GM18511 (cell line): ENCODE data around the gene PTPRE.

ENCODE experiments used
- ATAC-seq: cut with Tn5 transposase; IDR thresholded peaks from one replicate; pipeline ENCODE4 v1.9.1; 2021; ENCODE audit warnings: mild to moderate bottlenecking, moderate library complexity; ENCODE audit not compliant: unreplicated experiment

PTPRE gene

DNA sequence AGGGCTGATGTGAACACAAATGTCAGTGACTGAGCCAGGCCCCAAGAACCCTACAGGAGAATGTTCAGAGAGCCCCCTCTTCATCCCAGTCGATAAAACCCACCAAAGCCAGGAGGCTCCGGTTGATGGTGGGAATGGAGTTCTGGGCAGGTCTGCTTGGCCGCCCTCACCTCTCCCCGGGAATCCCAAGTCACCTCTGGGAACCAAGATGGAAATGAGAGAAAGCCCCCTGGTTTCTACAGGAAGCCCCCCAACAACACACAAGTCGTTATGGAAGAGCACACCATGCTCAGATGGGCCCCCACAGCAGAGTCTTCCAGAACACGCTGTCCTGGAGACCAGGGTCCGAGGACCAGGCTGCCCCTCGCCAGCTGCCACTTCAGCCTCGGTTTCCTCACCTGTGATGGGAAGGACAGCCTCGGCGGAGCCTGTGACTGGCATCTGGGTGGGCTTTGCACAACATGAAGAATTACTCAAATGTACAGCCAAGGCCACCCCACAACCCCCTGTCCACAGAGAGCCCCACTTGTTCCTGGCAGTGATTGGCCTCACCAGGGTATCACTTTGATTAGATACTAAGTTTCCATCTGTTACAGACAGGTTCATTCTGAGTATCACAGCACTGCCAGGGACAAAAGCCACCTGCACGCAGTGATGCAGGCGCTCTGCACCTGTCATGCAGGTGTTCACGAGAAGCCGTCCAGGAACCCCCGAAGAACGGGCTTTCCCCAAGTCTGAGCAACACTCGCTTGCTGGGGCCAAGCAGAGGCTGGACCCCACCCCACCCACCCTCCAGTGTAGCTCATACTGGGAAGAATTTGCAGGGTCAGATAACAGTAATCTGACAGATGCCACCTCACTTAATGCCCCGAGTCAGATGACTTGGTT lies 161.7 kb downstream of the PTPRE start:
- no peak for ATAC-seq

DNA sequence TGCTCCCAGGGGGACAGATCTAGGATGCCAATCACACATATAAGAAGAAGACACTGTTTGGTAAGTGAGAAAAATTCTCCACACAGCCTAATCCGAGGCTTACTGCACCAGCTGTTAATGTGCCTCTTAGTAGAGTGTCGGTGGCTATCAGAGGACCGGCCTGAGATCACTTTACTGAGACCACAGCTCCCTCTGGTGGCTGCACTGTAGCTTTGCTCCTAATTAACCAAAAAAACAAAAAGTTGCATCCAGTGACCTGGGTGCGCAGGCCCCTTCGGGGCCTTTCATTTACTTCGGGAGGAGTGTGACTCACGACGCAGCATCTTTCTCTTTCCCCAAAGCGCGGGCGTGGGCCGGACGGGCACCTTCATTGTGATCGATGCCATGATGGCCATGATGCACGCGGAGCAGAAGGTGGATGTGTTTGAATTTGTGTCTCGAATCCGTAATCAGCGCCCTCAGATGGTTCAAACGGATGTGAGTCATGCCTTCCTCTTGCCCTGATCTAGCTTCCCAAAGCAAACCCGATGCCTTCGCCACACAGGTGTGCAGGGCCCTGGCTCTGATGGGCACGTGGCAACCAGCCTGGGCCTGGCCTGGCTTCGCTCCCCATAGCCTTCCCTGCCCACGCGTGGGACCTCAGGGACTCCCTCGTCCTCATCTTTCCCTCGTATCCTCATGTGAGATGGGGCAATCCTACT lies 162.6 kb downstream of the PTPRE start:
- peak; percentile 42 for ATAC-seq

DNA sequence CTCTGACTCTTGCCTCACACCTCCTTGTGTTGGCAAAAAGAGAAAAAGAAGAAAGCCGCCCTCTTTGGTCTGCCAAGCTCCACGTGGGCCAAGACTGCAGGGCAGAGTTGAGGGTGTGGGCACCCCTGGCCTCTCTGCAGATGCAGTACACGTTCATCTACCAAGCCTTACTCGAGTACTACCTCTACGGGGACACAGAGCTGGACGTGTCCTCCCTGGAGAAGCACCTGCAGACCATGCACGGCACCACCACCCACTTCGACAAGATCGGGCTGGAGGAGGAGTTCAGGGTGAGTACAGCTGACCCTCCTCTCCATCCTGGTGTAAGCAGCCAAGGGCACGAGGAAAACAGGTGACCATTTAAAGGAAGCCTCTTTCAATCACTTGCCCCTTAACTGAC lies 163.3 kb downstream of the PTPRE start:
- no peak for ATAC-seq

DNA sequence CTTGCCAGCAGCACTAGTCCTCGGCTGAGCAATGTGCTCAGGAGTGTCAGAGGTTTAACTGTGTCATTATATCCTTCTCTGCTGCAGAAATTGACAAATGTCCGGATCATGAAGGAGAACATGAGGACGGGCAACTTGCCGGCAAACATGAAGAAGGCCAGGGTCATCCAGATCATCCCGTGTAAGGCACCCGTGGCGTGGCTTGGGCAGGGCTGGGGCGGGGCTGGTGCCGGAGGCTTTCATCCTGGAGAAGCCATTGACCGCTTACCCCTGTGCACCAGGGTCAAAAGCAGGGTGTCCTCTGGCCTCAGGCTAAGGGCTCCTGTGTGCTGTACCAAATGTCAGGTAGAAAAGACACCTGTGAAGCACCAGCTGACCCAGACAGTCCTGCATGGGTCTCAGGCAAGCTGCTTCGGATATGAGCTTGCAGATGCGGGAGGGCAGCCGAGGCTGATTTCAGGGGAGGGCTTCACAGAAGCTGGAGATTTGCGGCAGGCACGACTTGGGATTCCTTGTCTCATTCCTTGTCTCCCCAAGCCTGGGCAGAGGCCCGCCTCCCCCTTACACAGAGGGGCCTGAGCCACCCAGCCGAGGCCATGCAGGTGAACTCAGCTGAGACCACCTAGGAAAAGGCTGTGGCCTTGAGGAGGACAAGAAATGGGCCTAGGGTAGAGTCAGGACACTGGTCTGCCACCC lies 164.0 kb downstream of the PTPRE start:
- ATAC-seq, result no peak

DNA sequence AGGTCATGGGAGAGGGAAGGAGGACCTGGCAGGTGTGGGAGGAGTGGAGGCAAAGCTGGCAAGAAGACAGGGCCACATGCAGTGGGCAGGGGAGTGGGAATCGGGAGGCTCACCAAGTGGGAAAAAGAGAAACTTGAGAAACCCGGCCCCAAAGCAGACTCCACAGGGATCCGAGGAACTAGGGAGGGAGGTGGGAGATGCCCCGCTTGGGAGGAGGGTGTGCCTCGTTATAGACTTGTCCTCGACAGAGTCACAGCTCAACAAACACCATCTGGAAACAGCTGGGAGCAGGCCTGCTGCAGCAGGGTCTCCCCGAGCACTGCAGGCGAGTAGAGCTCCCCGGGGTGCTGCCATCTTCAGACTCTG lies 164.5 kb downstream of the PTPRE start:
- ATAC-seq, result no peak

DNA sequence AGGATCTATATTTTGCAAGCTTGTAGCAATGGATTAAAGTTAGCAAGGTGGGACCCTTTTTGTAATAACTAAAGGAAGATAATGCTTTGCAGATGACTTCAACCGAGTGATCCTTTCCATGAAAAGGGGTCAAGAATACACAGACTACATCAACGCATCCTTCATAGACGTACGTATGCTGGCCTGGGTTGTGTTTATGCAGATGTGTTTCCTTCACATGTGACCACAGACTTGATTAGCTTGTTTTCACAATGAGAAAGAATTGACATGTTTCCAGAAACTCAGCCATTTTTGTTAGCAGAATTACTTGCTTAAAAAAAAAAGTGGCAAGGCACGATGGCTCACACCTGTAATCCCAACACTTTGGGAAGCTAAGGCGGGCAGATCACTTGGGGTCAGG lies 165.1 kb downstream of the PTPRE start:
- no peak for ATAC-seq

DNA sequence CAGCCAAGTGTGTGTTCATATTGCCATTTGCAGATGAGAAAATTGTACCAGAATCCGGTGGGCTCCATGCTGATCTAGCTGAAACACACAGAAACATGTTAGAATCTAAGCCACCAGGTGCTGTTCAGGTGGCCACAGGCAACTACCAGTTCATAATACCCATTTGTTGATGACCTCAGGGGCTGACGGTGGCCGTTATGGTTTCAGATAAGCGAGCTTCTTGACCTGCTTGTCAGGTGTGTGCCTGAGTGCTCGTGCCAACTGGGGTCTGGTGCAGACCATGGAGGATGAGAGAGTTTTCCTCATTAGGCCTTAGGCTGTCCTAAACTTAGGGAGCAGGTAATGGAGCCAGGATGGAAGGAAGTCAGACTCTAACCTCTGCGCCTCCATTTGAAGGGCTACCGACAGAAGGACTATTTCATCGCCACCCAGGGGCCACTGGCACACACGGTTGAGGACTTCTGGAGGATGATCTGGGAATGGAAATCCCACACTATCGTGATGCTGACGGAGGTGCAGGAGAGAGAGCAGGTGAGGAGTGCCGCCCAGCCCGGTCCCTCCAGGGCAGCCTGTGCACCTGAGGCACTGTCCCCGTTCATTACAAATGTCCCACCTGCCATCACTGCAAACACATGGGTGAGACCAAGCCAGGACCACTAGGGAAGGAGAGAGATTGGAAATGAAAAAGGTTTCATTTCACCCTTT lies 166.2 kb downstream of the PTPRE start:
- no peak for ATAC-seq

DNA sequence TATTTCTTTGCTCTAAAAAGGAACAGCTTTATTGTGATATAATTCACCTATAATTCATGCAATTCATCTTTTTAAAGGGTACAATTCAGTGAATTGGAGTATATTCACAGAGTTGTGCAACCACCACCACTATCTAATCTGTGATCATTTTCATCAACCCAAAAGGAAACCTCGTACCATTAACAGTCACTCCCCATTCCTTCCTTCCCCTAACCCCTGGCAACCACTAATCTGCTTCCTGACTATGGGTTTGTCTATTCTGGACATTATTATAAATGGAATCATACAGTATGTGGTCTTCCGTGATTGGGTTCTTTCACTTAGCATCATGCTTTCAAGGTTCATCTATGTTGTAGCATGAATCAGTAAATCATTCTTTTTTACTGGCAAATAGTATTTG lies 167.0 kb downstream of the PTPRE start:
- no peak for ATAC-seq

DNA sequence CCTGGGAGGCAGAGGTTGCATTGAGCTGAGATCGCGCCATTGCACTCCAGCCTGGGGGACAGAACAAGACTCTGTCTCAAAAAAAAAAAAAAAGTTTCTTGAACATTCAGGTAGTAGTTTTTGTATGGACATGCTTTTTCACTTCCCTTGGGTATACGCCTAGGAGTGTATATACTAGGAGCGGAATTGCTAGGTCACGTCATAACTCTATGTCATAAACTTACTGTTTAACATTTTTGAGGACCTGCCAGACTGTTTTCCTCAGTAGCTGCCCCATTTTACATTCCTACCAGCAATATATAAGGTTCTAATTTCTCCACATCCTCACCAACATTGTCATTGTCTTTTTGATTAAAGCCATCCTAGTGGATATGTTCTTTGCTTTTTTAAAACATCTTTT lies 167.7 kb downstream of the PTPRE start:
- ATAC-seq, result no peak

DNA sequence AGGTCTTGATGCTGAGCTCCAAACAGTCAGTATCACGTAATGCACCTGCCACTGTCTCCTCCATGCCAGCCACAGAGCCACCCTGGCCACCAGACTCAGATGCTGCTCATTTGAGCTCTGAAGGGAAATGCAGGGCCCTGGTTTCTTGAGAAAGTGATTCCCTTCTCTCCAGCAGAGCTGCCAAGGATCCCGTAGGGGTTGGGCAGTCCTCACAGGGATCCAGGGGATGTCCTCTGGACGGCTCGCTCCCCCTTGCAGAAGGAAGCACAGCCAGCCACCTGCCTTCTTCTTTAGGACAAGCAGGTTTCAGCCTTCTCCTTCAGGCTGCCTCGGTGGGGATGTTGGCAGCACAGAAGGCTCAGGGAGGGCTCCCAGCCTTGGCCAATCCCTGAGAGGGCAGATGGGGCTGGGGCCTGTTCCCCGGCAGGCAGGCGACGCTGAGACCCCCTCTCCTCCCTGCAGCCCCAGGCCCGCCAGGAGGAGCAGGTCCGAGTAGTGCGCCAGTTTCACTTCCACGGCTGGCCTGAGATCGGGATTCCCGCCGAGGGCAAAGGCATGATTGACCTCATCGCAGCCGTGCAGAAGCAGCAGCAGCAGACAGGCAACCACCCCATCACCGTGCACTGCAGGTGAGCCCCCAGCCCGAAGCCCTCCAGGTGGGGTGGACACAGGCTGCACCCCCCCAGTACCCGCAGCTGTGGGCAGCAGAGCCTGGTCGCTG lies 170.4 kb downstream of the PTPRE start:
- no peak for ATAC-seq

DNA sequence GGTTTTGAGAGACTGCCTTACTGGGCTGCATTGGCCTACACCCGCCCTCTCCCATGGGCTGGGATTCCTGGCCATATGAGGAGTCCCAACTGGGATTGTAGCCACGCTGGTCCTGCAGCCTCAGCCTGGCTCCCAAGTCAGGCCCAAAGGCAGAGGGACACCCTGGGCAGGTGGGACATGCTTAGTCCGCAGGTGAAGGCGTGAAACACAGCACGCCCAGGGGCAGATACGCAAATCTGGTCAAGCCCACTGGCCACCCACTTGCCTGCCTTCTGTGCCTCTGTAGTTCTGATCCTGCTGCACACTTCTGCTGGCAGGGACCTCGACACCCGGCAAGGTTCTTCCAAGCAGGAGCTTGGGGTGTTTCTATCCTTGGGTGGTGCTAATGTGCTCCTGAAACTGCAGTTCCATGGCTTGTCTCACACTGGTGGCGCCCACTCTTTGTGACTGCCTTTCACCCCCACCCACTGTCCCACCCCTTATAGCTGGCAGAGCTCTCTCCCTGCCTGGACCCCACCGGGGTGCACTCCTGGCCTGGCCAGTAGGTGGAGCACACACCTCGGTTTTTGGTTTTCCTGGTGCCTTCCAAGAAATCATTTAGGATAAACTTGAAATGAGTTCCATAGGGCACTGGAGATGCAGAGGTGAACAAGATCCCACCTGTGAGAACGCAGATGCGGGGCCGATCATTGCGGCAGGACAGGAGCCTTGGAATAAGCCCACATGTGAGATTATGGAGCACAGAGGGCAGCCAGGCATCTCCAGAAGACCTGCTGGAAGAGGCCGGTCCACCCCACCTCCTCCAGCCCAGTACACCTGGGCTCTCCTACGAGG lies 171.4 kb downstream of the PTPRE start:
- peak; percentile 82 for ATAC-seq

DNA sequence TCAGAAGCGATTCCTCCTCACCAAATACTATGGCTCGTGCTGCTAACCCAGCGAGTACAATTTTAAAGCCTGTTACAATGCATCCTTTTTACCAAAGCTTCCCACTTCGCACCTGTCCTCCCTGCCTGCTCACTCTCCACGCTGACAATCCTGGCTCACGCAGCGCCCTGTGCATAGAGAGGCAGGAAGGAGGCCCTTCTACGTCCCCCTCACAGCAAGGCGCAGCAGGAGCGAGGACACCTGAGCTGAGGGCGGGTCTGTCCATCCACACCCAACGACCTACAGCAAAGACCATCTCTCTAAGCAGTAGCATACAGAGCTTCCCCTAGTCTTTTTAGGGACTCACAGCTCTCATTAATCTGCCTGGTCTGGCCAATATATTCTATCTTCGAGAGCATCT lies 173.3 kb downstream of the PTPRE start:
- ATAC-seq, result no peak

DNA sequence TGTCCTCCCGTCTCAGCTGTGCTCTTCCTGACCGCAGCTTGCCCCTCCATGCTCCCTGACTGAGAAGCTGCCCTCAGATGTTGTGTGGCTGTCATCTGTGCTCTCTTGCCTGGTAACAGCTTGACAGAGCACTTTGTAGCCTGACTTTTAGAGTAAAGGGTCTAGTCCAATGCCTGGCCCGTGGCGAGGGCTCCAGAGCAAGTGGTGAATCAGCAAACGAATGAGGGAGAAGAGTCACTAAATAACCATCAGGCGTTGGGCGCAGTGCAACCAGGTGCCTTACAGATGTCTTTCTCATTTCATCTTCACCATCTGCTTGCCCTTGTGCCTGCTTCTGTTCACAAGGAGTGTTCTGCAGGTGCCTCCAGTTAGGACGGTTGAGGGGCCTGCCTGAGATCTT lies 173.7 kb downstream of the PTPRE start:
- ATAC-seq, result no peak

DNA sequence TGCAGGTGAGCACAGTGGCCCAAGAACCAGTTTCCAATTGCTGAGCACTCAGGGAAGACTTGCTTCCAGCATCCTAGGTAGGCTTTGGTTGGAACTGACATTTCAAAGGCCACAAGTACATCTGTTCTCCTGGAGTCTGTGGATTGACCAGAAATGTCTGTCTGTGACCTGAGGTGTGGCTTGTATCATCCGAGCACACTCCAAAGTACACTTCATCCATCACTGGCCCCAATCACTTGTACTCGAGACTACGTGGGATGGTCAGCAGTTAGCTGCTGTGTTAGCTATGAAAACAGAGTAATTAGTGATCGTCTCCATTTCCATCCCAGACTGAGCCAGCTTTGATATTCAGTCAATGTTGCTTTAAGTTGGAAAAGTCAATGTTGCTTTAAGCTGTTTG lies 174.3 kb downstream of the PTPRE start:
- ATAC-seq, result no peak

DNA sequence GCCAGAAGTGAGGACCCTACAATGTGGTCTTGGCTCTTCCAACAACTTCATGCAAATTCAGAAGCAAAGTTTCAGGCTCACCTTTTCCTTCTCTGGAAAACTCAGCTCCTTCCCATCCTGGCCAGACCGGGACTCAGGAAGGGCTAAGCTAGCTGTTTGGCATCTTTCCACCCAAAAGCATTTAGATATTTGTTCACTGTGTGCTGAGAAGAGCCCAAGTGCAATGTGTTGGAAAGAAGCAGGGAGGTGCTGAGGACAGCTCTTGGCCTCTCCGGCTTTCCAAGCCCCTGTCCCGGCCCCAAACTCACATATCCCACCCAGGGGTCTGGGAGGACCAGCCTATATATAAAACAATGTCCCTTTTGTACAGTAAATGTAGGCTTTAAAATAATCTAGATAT lies 174.8 kb downstream of the PTPRE start:
- ATAC-seq, result no peak

DNA sequence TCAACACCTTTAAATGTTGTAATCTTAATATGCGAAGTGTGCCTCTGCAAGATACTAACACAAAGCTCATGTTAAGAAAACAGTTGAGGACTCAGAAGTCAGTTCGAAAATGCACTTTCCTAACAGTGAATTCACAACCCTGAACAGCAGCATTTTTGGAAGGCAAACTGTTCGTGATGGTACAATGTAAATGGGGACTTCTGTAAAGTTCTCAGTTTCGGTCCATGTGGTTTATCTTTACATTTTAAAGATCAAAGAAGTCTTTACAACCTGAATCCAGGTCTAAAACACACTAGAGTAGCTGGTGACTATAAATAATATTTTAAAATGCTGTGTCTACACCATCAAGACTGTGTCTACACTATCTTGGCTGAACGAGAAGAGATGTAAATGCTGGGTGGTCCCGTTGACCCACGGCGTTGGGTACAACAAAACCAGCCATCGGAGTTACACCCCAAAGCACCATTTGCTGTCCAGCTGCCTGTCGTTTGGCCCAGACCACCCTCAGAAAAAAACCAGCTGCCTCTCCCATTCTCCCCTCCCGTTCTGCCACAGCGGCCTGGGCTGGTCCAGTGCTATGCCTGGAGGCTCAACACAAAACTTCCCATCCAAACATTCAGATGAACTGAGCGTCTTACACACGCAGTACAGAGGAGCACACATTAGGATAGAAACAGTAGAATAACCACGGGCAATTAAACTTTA lies 176.4 kb downstream of the PTPRE start:
- ATAC-seq, result no peak

DNA sequence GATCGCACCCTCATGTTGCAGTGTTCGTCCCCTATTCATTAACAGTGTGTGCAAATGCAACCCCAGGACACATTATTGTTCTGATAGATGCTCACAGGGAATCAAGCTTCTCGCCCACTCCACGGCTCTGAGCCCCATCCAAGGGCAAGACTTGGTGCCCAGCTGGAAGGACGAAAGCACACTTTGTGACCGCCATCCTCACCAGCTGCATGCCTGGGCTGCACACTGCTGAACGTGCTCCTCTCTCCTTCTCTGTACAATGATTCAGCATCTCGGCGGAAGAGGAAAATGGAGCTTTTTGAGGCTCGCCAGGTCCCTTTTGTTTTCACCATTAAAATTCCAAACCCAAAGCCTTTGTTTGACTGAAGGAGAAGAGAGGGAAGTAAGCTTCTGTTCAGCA lies 177.5 kb downstream of the PTPRE start:
- ATAC-seq, result no peak

DNA sequence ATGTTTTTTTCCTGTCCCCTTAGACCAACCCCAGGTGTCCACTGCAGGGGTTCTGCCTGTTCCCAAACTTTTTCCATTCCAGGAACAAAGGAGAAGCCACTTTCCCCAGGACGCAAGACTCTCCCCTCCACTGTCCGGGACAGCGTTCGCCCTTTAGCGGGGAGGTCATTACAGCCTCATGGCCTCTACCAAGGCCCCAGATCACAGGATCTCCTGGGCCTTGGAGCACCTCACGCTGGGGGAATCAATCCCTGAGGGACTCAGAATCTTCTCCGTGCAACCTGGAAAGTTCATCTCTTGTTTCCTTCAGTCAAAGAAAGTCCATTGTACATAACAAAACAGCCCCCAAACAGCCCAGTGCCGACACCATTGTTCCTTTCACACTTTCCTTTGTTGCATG lies 178.1 kb downstream of the PTPRE start:
- ATAC-seq, result no peak
